Loucy (cell line): Measurements from ENCODE around the gene PIK3R5.

Experiments
- H2AFZ ChIP-seq: fragments of 200-600 bp; sonication (generic); 2 replicates; pipeline ENCODE4 v1.6.0; 2016; ENCODE audit warnings: antibody characterized with exemption, mild to moderate bottlenecking, low read length, moderate library complexity
- H3F3A ChIP-seq: fragments of 200-600 bp; 2 replicates; pipeline ENCODE4 v1.6.0; 2016; ENCODE audit warnings: antibody characterized with exemption, low read depth, mild to moderate bottlenecking
- H3K27me3 ChIP-seq: fragments of 200-600 bp; sonication (generic); 2 replicates; pipeline ENCODE4 v1.6.1; 2014; ENCODE audit warnings: low read length, mild to moderate bottlenecking; ENCODE audit not compliant: insufficient read depth, poor library complexity, severe bottlenecking
- H3K36me3 ChIP-seq: fragments of 200-600 bp; sonication (generic); 2 replicates; pipeline ENCODE4 v1.6.1; 2016; ENCODE audit warnings: low read length; ENCODE audit not compliant: insufficient read depth
- H3K4me1 ChIP-seq: fragments of 200-600 bp; sonication (generic); 2 replicates; pipeline ENCODE4 v1.5.1; 2014; ENCODE audit warnings: low read length, mild to moderate bottlenecking; ENCODE audit not compliant: insufficient read depth, poor library complexity, severe bottlenecking
- H3K4me2 ChIP-seq: fragments of 200-600 bp; sonication (generic); 2 replicates; pipeline ENCODE4 v1.6.0; 2014; ENCODE audit warnings: antibody characterized with exemption, low read length, low read depth, mild to moderate bottlenecking; ENCODE audit not compliant: poor library complexity, severe bottlenecking
- H3K4me3 ChIP-seq: fragments of 200-600 bp; sonication (generic); 2 replicates; pipeline ENCODE4 v1.5.1; 2014; ENCODE audit warnings: low read length, mild to moderate bottlenecking, mixed read lengths; ENCODE audit not compliant: poor library complexity, severe bottlenecking
- H3K79me2 ChIP-seq: fragments of 200-600 bp; sonication (generic); 2 replicates; pipeline ENCODE4 v1.6.1; 2014; ENCODE audit warnings: low read length; ENCODE audit not compliant: insufficient read depth
- H3K9ac ChIP-seq: fragments of 200-600 bp; sonication (generic); 2 replicates; pipeline ENCODE4 v1.6.0; 2014; ENCODE audit warnings: mild to moderate bottlenecking, low read depth, low read length, moderate library complexity; ENCODE audit not compliant: poor library complexity, severe bottlenecking
- H3K9me2 ChIP-seq: fragments of 200-600 bp; sonication (generic); replicated peaks from 2 replicates; pipeline ENCODE4 v1.6.1; 2016; ENCODE audit warnings: low read depth, low read length, mixed read lengths
- H3K9me3 ChIP-seq: fragments of 200-600 bp; sonication (generic); 2 replicates; pipeline ENCODE4 v1.6.1; 2014; ENCODE audit warnings: mild to moderate bottlenecking, antibody characterized with exemption, low read length, low read depth; ENCODE audit not compliant: insufficient read depth
- H4K20me1 ChIP-seq: fragments of 200-600 bp; sonication (generic); 2 replicates; pipeline ENCODE4 v1.6.0; 2014; ENCODE audit warnings: antibody characterized with exemption, low read length, mild to moderate bottlenecking; ENCODE audit not compliant: insufficient read depth, poor library complexity, severe bottlenecking
- CTCF ChIP-seq: fragments of 200-600 bp; sonication (generic); conservative IDR thresholded peaks from 2 replicates; pipeline ENCODE4 v1.5.1; 2014; ENCODE audit warnings: mild to moderate bottlenecking, antibody characterized with exemption, low read length
- EZH2phosphoT487 ChIP-seq: fragments of 200-600 bp; IDR thresholded peaks from 2 replicates; pipeline ENCODE4 v1.6.1; 2018; ENCODE audit warnings: antibody characterized with exemption, mild to moderate bottlenecking, moderate library complexity, borderline replicate concordance

PIK3R5 gene

GRCh38 chr17:8909586-8910270 is 55.8 kb downstream of the PIK3R5 start:
- no peaks in the 10 kb centered on the region for H3K9me2 ChIP-seq
- no peak overlapping the region for H3K4me3 ChIP-seq
- H3K9me3 ChIP-seq: no peaks in the 10 kb centered on the region

GRCh38 chr17:8905331-8905730 is 60.2 kb downstream of the PIK3R5 start:
- no peaks in the 10 kb centered on the region for H3K9me2 ChIP-seq
- H3K4me2 ChIP-seq: no peak overlapping the region
- H3K36me3 ChIP-seq: peaks cover 37% of the 10 kb centered on the region; the same call in 1 of the 2 replicates

More at GRCh38 chr17:8909586-8910270, 55.8 kb downstream of the PIK3R5 start:
- TF ChIP-seq EZH2phosphoT487: no peak
- TF ChIP-seq CTCF: no peak
- Histone ChIP-seq H3F3A (no peaks in the 10 kb centered on the region), H4K20me1 (no peaks in the 10 kb centered on the region), H3K36me3 (peaks cover 34% of the 10 kb centered on the region; the same call in 1 of the 2 replicates), H3K27me3 (no peaks in the 10 kb centered on the region), H3K4me1 (no peaks in the 10 kb centered on the region), H3K79me2 (no peaks in the 10 kb centered on the region), H3K4me2 (no peak overlapping the region), H3K9ac (no peak overlapping the region), H2AFZ (no peak overlapping the region)

GRCh38 chr17:8904686-8905085 is 60.8 kb downstream of the PIK3R5 start:
- peaks cover 31% of the 10 kb centered on the region; the same call in 1 of the 2 replicates for H3K36me3 ChIP-seq
- TF ChIP-seq CTCF (no peak), EZH2phosphoT487 (no peak)
- H3K27me3 ChIP-seq: no peaks in the 10 kb centered on the region
- H3K4me1 ChIP-seq: peaks cover 20% of the 10 kb centered on the region
- H4K20me1 ChIP-seq: no peaks in the 10 kb centered on the region
- H3K79me2 ChIP-seq: no peaks in the 10 kb centered on the region
- H3K4me2 ChIP-seq: no peak overlapping the region
- H3K4me3 ChIP-seq: no peak overlapping the region
- H2AFZ ChIP-seq: no peak overlapping the region
- H3K9me3 ChIP-seq: no peaks in the 10 kb centered on the region
- no peaks in the 10 kb centered on the region for H3F3A ChIP-seq
- H3K9me2 ChIP-seq: no peaks in the 10 kb centered on the region
- H3K9ac ChIP-seq: no peak overlapping the region

More at GRCh38 chr17:8905331-8905730, 60.2 kb downstream of the PIK3R5 start:
- Histone ChIP-seq H3K9me3 (no peaks in the 10 kb centered on the region), H3K4me1 (peaks cover 13% of the 10 kb centered on the region), H3K9ac (no peak overlapping the region), H3K79me2 (no peaks in the 10 kb centered on the region), H3K4me3 (no peak overlapping the region), H3K27me3 (no peaks in the 10 kb centered on the region), H2AFZ (no peak overlapping the region), H4K20me1 (no peaks in the 10 kb centered on the region), H3F3A (no peaks in the 10 kb centered on the region)
- no peak for TF ChIP-seq EZH2phosphoT487

GRCh38 chr17:8904201-8904600 is 61.3 kb downstream of the PIK3R5 start:
- Histone ChIP-seq H3K4me3 (no peak overlapping the region), H3K27me3 (no peaks in the 10 kb centered on the region), H2AFZ (no peak overlapping the region), H3K36me3 (peaks cover 30% of the 10 kb centered on the region; the same call in 1 of the 2 replicates), H3K9me3 (no peaks in the 10 kb centered on the region), H3F3A (no peaks in the 10 kb centered on the region), H3K4me1 (peaks cover 25% of the 10 kb centered on the region), H4K20me1 (no peaks in the 10 kb centered on the region), H3K9ac (no peak overlapping the region), H3K4me2 (no peak overlapping the region), H3K9me2 (no peaks in the 10 kb centered on the region), H3K79me2 (no peaks in the 10 kb centered on the region)
- TF ChIP-seq EZH2phosphoT487 (no peak), CTCF (no peak)
